ENCODE measurements around the gene PTPRG.

The PTPRG gene

DNA sequence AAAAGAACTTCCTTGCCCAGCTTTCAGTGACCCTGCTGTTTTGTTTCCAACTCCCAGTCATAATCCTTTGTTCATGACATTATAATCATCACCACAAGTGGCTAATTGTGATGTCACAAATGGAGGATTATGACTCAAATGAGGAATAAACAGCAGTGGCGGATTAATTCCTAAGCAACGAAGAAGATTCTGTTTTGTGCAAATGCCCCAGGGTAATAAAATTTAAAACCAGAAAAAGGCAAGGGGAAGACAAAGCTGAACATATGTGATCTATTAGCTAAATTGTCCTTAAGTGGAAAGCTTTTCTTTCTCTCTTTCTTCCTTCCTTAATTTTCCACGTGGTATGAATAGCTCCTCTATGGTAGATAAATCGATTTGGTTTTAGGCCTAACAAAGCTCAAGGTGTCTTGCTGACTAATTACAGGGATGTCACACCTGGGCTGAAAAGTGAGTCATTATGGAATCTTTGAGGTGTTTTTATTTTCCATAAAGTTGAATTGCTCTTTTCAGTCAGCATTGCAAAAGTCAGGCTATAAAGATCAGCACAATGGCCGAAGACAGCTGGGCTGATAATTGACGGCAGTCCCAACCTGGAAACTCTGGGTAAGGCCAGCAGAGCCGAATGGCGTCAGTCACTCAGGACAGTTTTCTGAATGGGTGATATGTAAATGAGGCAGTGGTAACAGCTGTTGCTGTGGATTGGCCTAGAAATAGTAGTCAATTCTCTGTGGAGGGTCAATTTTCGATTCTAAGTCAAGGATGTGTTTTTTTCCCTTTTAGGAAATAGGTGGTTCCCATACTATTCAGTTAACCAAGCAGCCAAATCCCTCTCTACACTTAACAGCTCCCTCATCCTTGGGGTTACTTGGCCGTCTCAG is 121.5 kb downstream of the PTPRG start:
- DNase-seq: no peak
- Histone ChIP-seq H2BK120ac (ENCODE audit: insufficient read depth, low read length, poor library complexity) (no peak overlapping the region), H3K23ac (ENCODE audit: low read length) (no peak overlapping the region), H3K79me1 (ENCODE audit: low read length) (no peaks in the 10 kb centered on the region), H2AFZ (ENCODE audit: insufficient read depth, low read length, poor library complexity) (no peak overlapping the region), H3K9me3 (ENCODE audit: insufficient read depth, low read depth, low read length) (no peaks in the 10 kb centered on the region), H3K27me3 (ENCODE audit: insufficient read depth, low read length) (no peaks in the 10 kb centered on the region), H3K18ac (ENCODE audit: low read length) (no peak overlapping the region), H2BK5ac (ENCODE audit: low read depth, low read length, poor library complexity) (no peak overlapping the region), H3K4ac (ENCODE audit: low read depth, low read length) (no peak overlapping the region), H3K4me2 (ENCODE audit: low read length) (no peak overlapping the region), H3K4me3 (ENCODE audit: low read depth, low read length) (no peak overlapping the region), H2BK12ac (ENCODE audit: low read length) (no peak overlapping the region), H3K4me1 (ENCODE audit: control insufficient read depth in 1 of 2, insufficient read depth in 2 of 2, low read length in 2 of 2) (peaks cover 0 to 2% of the 10 kb centered on the region in 2 experiments), H3K9ac (ENCODE audit: low read length) (no peak overlapping the region), H4K12ac (ENCODE audit: low read depth, low read length) (no peak overlapping the region), H4K8ac (ENCODE audit: low read depth, low read length) (no peak overlapping the region), H4K91ac (ENCODE audit: low read depth, low read length) (no peak overlapping the region), H3K14ac (ENCODE audit: low read length) (no peak overlapping the region), H3K36me3 (ENCODE audit: control insufficient read depth in 1 of 2, insufficient read depth in 2 of 2, low read length in 2 of 2) (no peaks in the 10 kb centered on the region), H3K79me2 (ENCODE audit: control insufficient read depth, insufficient read depth, low read length, poor library complexity) (no peaks in the 10 kb centered on the region), H3K27ac (ENCODE audit: low read depth, low read length) (no peak overlapping the region), H2AK5ac (ENCODE audit: low read length) (no peak overlapping the region)
- WGBS (ENCODE audit: extremely low coverage, insufficient coverage, insufficient read length): no CpG with 5 or more reads among the region's 10 CpGs

DNA sequence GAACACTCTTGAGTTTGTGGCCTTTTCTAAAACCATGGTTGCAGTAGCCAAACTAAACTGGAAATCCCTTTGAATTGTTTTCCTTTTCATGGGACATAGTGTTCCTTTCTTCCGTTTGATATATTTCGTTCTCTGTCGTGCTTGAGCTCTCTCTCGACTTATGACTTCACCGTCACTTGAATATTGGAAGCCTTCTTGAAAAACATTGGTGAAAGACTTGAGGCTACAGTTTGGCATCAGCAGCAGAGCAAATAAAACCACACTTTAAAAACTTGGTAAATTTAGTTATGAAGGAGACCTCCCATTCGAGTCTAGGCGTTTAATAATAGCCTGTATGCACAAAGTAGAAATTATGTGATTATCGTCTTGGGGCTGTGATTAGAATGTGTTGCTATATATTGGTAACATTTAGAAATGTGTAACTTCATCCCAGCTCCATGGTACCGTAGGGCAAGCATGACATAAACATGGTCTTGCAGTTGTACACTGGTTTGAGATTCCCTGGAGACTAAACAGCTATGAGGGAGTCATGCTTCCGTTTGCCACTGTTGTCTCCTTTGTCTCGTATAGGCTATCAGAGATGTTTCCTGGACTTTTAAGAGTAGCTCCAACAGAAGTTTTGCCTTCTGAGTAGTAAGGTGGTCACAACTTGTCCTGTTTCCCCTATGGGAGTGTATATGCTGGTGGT is 122.3 kb downstream of the PTPRG start:
- no peak overlapping the region for H3K14ac ChIP-seq (ENCODE audit: low read length)
- H3K27ac ChIP-seq (ENCODE audit: low read depth, low read length): no peak overlapping the region
- H3K9me3 ChIP-seq (ENCODE audit: insufficient read depth, low read depth, low read length): no peaks in the 10 kb centered on the region
- no peaks in the 10 kb centered on the region for H3K79me2 ChIP-seq (ENCODE audit: control insufficient read depth, insufficient read depth, low read length, poor library complexity)
- H3K4me3 ChIP-seq (ENCODE audit: low read depth, low read length): no peak overlapping the region
- no peaks in the 10 kb centered on the region for H3K4me1 ChIP-seq (ENCODE audit: control insufficient read depth in 1 of 2, insufficient read depth in 2 of 2, low read length in 2 of 2)
- no peaks in the 10 kb centered on the region for H3K36me3 ChIP-seq (ENCODE audit: control insufficient read depth in 1 of 2, insufficient read depth in 2 of 2, low read length in 2 of 2)
- H4K8ac ChIP-seq (ENCODE audit: low read depth, low read length): no peak overlapping the region
- H4K91ac ChIP-seq (ENCODE audit: low read depth, low read length): no peak overlapping the region
- H2BK5ac ChIP-seq (ENCODE audit: low read depth, low read length, poor library complexity): no peak overlapping the region
- no peak overlapping the region for H3K4me2 ChIP-seq (ENCODE audit: low read length)
- no peak overlapping the region for H3K4ac ChIP-seq (ENCODE audit: low read depth, low read length)
- no peak overlapping the region for H2BK12ac ChIP-seq (ENCODE audit: low read length)
- H3K23ac ChIP-seq (ENCODE audit: low read length): no peak overlapping the region
- no peaks in the 10 kb centered on the region for H3K27me3 ChIP-seq (ENCODE audit: insufficient read depth, low read length)
- no peaks in the 10 kb centered on the region for H3K79me1 ChIP-seq (ENCODE audit: low read length)
- no peak overlapping the region for H2BK120ac ChIP-seq (ENCODE audit: insufficient read depth, low read length, poor library complexity)
- no CpG with 5 or more reads among the region's 11 CpGs for WGBS (ENCODE audit: extremely low coverage, insufficient coverage, insufficient read length)
- H3K18ac ChIP-seq (ENCODE audit: low read length): no peak overlapping the region
- H2AFZ ChIP-seq (ENCODE audit: insufficient read depth, low read length, poor library complexity): no peak overlapping the region
- no peak for DNase-seq
- no peak overlapping the region for H4K12ac ChIP-seq (ENCODE audit: low read depth, low read length)
- no peak overlapping the region for H3K9ac ChIP-seq (ENCODE audit: low read length)
- no peak overlapping the region for H2AK5ac ChIP-seq (ENCODE audit: low read length)

DNA sequence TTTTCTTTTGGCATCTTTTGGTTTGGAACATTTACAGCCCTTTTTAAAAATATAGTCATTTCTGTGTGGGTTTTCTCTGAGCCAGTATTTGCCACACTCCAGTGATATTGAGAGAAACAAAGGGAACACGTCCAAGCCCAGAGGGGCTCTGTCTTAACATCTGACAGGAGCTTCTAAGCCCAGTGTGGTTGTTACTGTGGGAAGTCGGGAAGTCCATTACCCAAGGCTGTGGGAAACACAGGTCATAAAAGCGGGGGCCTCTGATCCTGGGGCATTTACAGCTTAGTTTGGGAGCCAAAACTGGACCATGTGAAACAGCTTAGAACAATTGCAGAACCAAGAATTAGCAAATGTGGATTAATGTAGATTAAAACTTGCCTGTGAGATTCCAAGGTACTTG is 123.0 kb downstream of the PTPRG start:
- Histone ChIP-seq H3K4me3 (ENCODE audit: low read depth, low read length) (no peak overlapping the region), H4K91ac (ENCODE audit: low read depth, low read length) (no peak overlapping the region), H2BK5ac (ENCODE audit: low read depth, low read length, poor library complexity) (no peak overlapping the region), H3K9ac (ENCODE audit: low read length) (no peak overlapping the region), H3K79me1 (ENCODE audit: low read length) (no peaks in the 10 kb centered on the region), H3K4ac (ENCODE audit: low read depth, low read length) (no peak overlapping the region), H2AFZ (ENCODE audit: insufficient read depth, low read length, poor library complexity) (no peak overlapping the region), H3K27me3 (ENCODE audit: insufficient read depth, low read length) (no peaks in the 10 kb centered on the region), H3K9me3 (ENCODE audit: insufficient read depth, low read depth, low read length) (no peaks in the 10 kb centered on the region), H3K36me3 (ENCODE audit: control insufficient read depth in 1 of 2, insufficient read depth in 2 of 2, low read length in 2 of 2) (no peaks in the 10 kb centered on the region), H3K23ac (ENCODE audit: low read length) (no peak overlapping the region), H2AK5ac (ENCODE audit: low read length) (no peak overlapping the region), H3K4me2 (ENCODE audit: low read length) (no peak overlapping the region), H2BK120ac (ENCODE audit: insufficient read depth, low read length, poor library complexity) (no peak overlapping the region), H3K14ac (ENCODE audit: low read length) (no peak overlapping the region), H3K18ac (ENCODE audit: low read length) (no peak overlapping the region), H3K27ac (ENCODE audit: low read depth, low read length) (no peak overlapping the region), H4K8ac (ENCODE audit: low read depth, low read length) (no peak overlapping the region), H4K12ac (ENCODE audit: low read depth, low read length) (no peak overlapping the region), H2BK12ac (ENCODE audit: low read length) (no peak overlapping the region), H3K79me2 (ENCODE audit: control insufficient read depth, insufficient read depth, low read length, poor library complexity) (no peaks in the 10 kb centered on the region), H3K4me1 (ENCODE audit: control insufficient read depth in 1 of 2, insufficient read depth in 2 of 2, low read length in 2 of 2) (no peaks in the 10 kb centered on the region)
- WGBS (ENCODE audit: extremely low coverage, insufficient coverage, insufficient read length): no CpG with 5 or more reads among the region's 3 CpGs
- DNase-seq: no peak

DNA sequence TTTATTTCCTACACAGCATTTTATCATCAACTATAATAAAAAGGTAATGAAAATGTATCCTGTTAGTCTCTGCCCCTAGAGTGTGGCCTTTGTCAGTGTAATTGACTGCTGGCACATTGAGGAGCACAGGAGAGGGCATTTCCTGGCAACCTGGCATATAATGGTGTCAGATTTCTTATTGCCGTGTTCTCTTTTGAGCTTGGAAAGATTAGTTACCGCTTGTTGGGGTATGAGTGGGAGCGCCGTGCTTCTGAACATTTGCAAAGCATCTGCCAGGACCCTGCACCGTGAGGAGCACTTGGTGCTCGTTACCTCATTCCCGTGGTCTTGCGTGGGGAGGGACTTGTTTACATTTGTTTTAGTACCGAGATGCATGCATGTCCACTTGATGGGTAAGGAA is 124.4 kb downstream of the PTPRG start:
- Histone ChIP-seq H3K79me2 (ENCODE audit: control insufficient read depth, insufficient read depth, low read length, poor library complexity) (no peaks in the 10 kb centered on the region), H3K4me2 (ENCODE audit: low read length) (no peak overlapping the region), H2BK120ac (ENCODE audit: insufficient read depth, low read length, poor library complexity) (no peak overlapping the region), H3K27ac (ENCODE audit: low read depth, low read length) (no peak overlapping the region), H3K4me3 (ENCODE audit: low read depth, low read length) (no peak overlapping the region), H4K8ac (ENCODE audit: low read depth, low read length) (no peak overlapping the region), H2BK5ac (ENCODE audit: low read depth, low read length, poor library complexity) (no peak overlapping the region), H3K18ac (ENCODE audit: low read length) (no peak overlapping the region), H3K79me1 (ENCODE audit: low read length) (no peaks in the 10 kb centered on the region), H3K36me3 (ENCODE audit: control insufficient read depth in 1 of 2, insufficient read depth in 2 of 2, low read length in 2 of 2) (no peaks in the 10 kb centered on the region), H3K9me3 (ENCODE audit: insufficient read depth, low read depth, low read length) (no peaks in the 10 kb centered on the region), H2AK5ac (ENCODE audit: low read length) (no peak overlapping the region), H3K4me1 (ENCODE audit: control insufficient read depth in 1 of 2, insufficient read depth in 2 of 2, low read length in 2 of 2) (no peaks in the 10 kb centered on the region), H3K14ac (ENCODE audit: low read length) (no peak overlapping the region), H3K27me3 (ENCODE audit: insufficient read depth, low read length) (no peaks in the 10 kb centered on the region), H4K12ac (ENCODE audit: low read depth, low read length) (no peak overlapping the region), H2AFZ (ENCODE audit: insufficient read depth, low read length, poor library complexity) (no peak overlapping the region), H3K9ac (ENCODE audit: low read length) (no peak overlapping the region), H3K23ac (ENCODE audit: low read length) (no peak overlapping the region), H3K4ac (ENCODE audit: low read depth, low read length) (no peak overlapping the region), H2BK12ac (ENCODE audit: low read length) (no peak overlapping the region), H4K91ac (ENCODE audit: low read depth, low read length) (no peak overlapping the region)
- WGBS (ENCODE audit: extremely low coverage, insufficient coverage, insufficient read length): no CpG with 5 or more reads among the region's 9 CpGs
- DNase-seq: no peak
